ENCODE results near the gene VARS2. TPM values are rescaled to one million over a fixed set of nuclear protein-coding genes. Genes with fewer than 3 reads are reported as not detected.

VARS2 gene
- total RNA-seq, 1 donor from 2014 or later, result 19.6 TPM

GRCh38 chr6:30884521-30885480 is 29.2 kb upstream of the VARS2 start:
- peak; percentile 95 for DNase-seq

- peak; percentile 77 for DNase-seq
Observed at GRCh38 chr6:30885481-30885998, 28.5 kb upstream of the VARS2 start.

- peak; percentile 85 for DNase-seq
Observed at GRCh38 chr6:30885999-30886896, 27.8 kb upstream of the VARS2 start.

GRCh38 chr6:30886897-30887255 is 27.2 kb upstream of the VARS2 start:
- no peak for DNase-seq

GRCh38 chr6:30887901-30888815 is 25.9 kb upstream of the VARS2 start:
- DNase-seq, result no peak

- no peak for DNase-seq
Observed at GRCh38 chr6:30888816-30889495, 25.1 kb upstream of the VARS2 start.

GRCh38 chr6:30889496-30889885 is 24.5 kb upstream of the VARS2 start:
- no peak for DNase-seq

GRCh38 chr6:30889921-30890645 is 24.0 kb upstream of the VARS2 start:
- peak; percentile 54 for DNase-seq

- DNase-seq, result no peak
Observed at GRCh38 chr6:30890646-30891449, 23.2 kb upstream of the VARS2 start.

- no peak for DNase-seq
Observed at GRCh38 chr6:30891450-30891723, 22.7 kb upstream of the VARS2 start.

GRCh38 chr6:30891816-30892538 is 22.1 kb upstream of the VARS2 start:
- DNase-seq, result no peak

GRCh38 chr6:30893001-30893591 is 20.9 kb upstream of the VARS2 start:
- DNase-seq, result no peak

- DNase-seq, result no peak
Observed at GRCh38 chr6:30893666-30894065, 20.4 kb upstream of the VARS2 start.

GRCh38 chr6:30894381-30894780 is 19.7 kb upstream of the VARS2 start:
- no peak for DNase-seq

- no peak for DNase-seq
Observed at GRCh38 chr6:30894935-30895334, 19.1 kb upstream of the VARS2 start.

GRCh38 chr6:30895343-30895742 is 18.7 kb upstream of the VARS2 start:
- no peak for DNase-seq

GRCh38 chr6:30896541-30896940 is 17.5 kb upstream of the VARS2 start:
- DNase-seq, result no peak

GRCh38 chr6:30897882-30898281 is 16.2 kb upstream of the VARS2 start:
- DNase-seq, result no peak
